H1 (cell line): ENCODE results near the gene ARID1B. TPM values are rescaled to one million over a fixed set of nuclear protein-coding genes. Genes with fewer than 3 reads are reported as not detected.

Experiments used
- CTCF ChIA-PET: fragments of 300-600 bp; sonication (Branson Sonifier 250); formaldehyde crosslinking; loops from one replicate; lab custom pipeline; 2021; ENCODE audit not compliant: partially characterized antibody; lab: Charles Lee
- POLR2A ChIA-PET: fragments of 300-600 bp; sonication (Branson Sonifier 250); formaldehyde crosslinking; loops from one replicate; lab custom pipeline; 2021; ENCODE audit warnings: inconsistent platforms; ENCODE audit not compliant: partially characterized antibody; lab: Charles Lee
- DNase-seq, 2 experiments: peaks; one replicate each; pipeline versions ENCODE4 v3.0.0 to v3.0.0-alpha.2; 2010 to 2022; ENCODE audit warnings: low spot score in 2 of 2, low read depth in 1 of 2, mixed read lengths in 1 of 2
- FAIRE-seq: peaks from 2 replicates; lab custom pipeline; 2011; peaks lifted over from hg19 to GRCh38; lab: Jason Lieb, UNC
- H2AFZ ChIP-seq: 2 replicates; pipeline ENCODE4 v1.8.1; 2012; ENCODE audit warnings: low read length, inconsistent platforms
- H2AK5ac ChIP-seq: 2 replicates; pipeline ENCODE4 v1.6.1; 2013; ENCODE audit warnings: low read depth, low read length
- H2BK120ac ChIP-seq: replicated peaks from 2 replicates; pipeline ENCODE3; 2013; ENCODE audit warnings: low read depth, low read length, inconsistent platforms
- H2BK12ac ChIP-seq: 2 replicates; pipeline ENCODE4 v1.6.1; 2013; ENCODE audit warnings: low read depth, low read length
- H2BK15ac ChIP-seq: 2 replicates; pipeline ENCODE4 v1.6.1; 2013; ENCODE audit warnings: low read length
- H2BK20ac ChIP-seq: 2 replicates; pipeline ENCODE4 v1.6.1; 2013; ENCODE audit warnings: low read length
- H2BK5ac ChIP-seq: 2 replicates; pipeline ENCODE4 v1.6.1; 2013; ENCODE audit warnings: low read depth, low read length
- H3K14ac ChIP-seq: 2 replicates; pipeline ENCODE4 v1.6.1; 2013; ENCODE audit warnings: inconsistent platforms; ENCODE audit not compliant: insufficient read length
- H3K18ac ChIP-seq: 2 replicates; pipeline ENCODE4 v1.6.1; 2013; ENCODE audit warnings: low read length; ENCODE audit errors: extremely low read depth
- H3K23ac ChIP-seq: 2 replicates; pipeline ENCODE4 v1.6.1; 2013; ENCODE audit warnings: inconsistent platforms; ENCODE audit not compliant: insufficient read length
- H3K23me2 ChIP-seq: 2 replicates; pipeline ENCODE4 v1.6.1; 2013; ENCODE audit warnings: low read depth, low read length
- H3K27ac ChIP-seq: 2 replicates; pipeline ENCODE4 v1.6.1; 2011; ENCODE audit warnings: low read depth, low read length, inconsistent platforms
- H3K27me3 ChIP-seq, 4 experiments: replicated peaks in 1 of 4; 1 replicate in 1 of 4; 2 replicates in 3 of 4; pipeline versions ENCODE4 v1.6.1 to v1.8.1; 2011 to 2013; ENCODE audit warnings: low read length in 3 of 4, mild to moderate bottlenecking in 3 of 4, inconsistent platforms in 2 of 4, mixed read lengths in 2 of 4, moderate library complexity in 1 of 4; ENCODE audit not compliant: control insufficient read depth in 3 of 4, insufficient read depth in 3 of 4; ENCODE audit errors: extremely low read depth in 1 of 4
- H3K36me3 ChIP-seq, 4 experiments: 2 replicates each; pipeline versions ENCODE4 v1.6.1 to v1.8.1; 2011 to 2013; ENCODE audit warnings: mild to moderate bottlenecking in 4 of 4, low read length in 3 of 4, moderate library complexity in 2 of 4, control low read depth in 1 of 4, inconsistent platforms in 1 of 4; ENCODE audit not compliant: insufficient read depth in 4 of 4, control insufficient read depth in 2 of 4
- H3K4ac ChIP-seq: replicated peaks from 2 replicates; pipeline ENCODE3; 2013; ENCODE audit warnings: low read length, low read depth, mixed read lengths, inconsistent platforms; ENCODE audit not compliant: insufficient read length
- H3K4me1 ChIP-seq, 4 experiments: replicated peaks in 1 of 4; 1 replicate in 1 of 4; 2 replicates in 3 of 4; pipeline versions ENCODE4 v1.6.1 to v1.8.1; 2011 to 2013; ENCODE audit warnings: low read length in 3 of 4, inconsistent platforms in 2 of 4, mixed read lengths in 1 of 4; ENCODE audit not compliant: insufficient read depth in 4 of 4, control insufficient read depth in 3 of 4
- H3K4me2 ChIP-seq, 2 experiments: 2 replicates each; pipeline versions ENCODE4 v1.6.1 to v1.8.1; 2011 to 2013; ENCODE audit warnings: low read depth in 2 of 2, low read length in 2 of 2, control low read depth in 1 of 2, inconsistent platforms in 1 of 2, mild to moderate bottlenecking in 1 of 2; ENCODE audit not compliant: insufficient read depth in 1 of 2
- H3K4me3 ChIP-seq, 4 experiments: fragments of 200-600, 300-600 bp in 1 of 4; sonication (generic), shearing (Covaris generic), sonication (Bioruptor Twin) in 1 of 4; 2 replicates each; pipeline versions ENCODE4 v1.5.1 to v1.8.1; 2011 to 2016; ENCODE audit warnings: low read length in 4 of 4, low read depth in 3 of 4, control low read depth in 2 of 4, inconsistent platforms in 2 of 4, mild to moderate bottlenecking in 2 of 4, mixed read lengths in 1 of 4, moderate library complexity in 1 of 4; ENCODE audit not compliant: insufficient read depth in 2 of 4; ENCODE audit errors: extremely low read depth in 1 of 4
- H3K56ac ChIP-seq: replicated peaks from 2 replicates; pipeline ENCODE3; 2013; ENCODE audit warnings: low read depth, mild to moderate bottlenecking, mixed read lengths, low read length, inconsistent platforms; ENCODE audit not compliant: insufficient read length
- H3K79me1 ChIP-seq: 2 replicates; pipeline ENCODE4 v1.6.1; 2013; ENCODE audit warnings: low read depth, low read length, control low read depth
- H3K79me2 ChIP-seq, 2 experiments: 2 replicates each; pipeline versions ENCODE4 v1.6.1 to v1.8.1; 2012 to 2013; ENCODE audit warnings: low read length in 2 of 2, mild to moderate bottlenecking in 2 of 2, inconsistent platforms in 1 of 2; ENCODE audit not compliant: insufficient read depth in 2 of 2, control insufficient read depth in 1 of 2
- H3K9ac ChIP-seq, 4 experiments: replicated peaks in 1 of 4; 1 replicate in 1 of 4; 2 replicates in 3 of 4; pipeline versions ENCODE4 v1.6.1 to v1.8.1; 2011 to 2013; ENCODE audit warnings: low read depth in 3 of 4, low read length in 3 of 4, control low read depth in 2 of 4, mild to moderate bottlenecking in 2 of 4, moderate library complexity in 2 of 4, inconsistent platforms in 1 of 4; ENCODE audit errors: extremely low read depth in 1 of 4
- H3K9me3 ChIP-seq, 2 experiments: 2 replicates each; pipeline versions ENCODE4 v1.6.1 to v1.8.1; 2012 to 2013; ENCODE audit warnings: mild to moderate bottlenecking in 2 of 2, moderate library complexity in 2 of 2, control low read depth in 1 of 2, inconsistent platforms in 1 of 2, low read depth in 1 of 2, low read length in 1 of 2, mixed read lengths in 1 of 2; ENCODE audit not compliant: insufficient read depth in 2 of 2
- H4K20me1 ChIP-seq, 2 experiments: replicated peaks in 1 of 2; 2 replicates each; pipeline versions ENCODE3 to v1.8.1; 2011 to 2013; ENCODE audit warnings: inconsistent platforms in 2 of 2, low read length in 2 of 2, mild to moderate bottlenecking in 1 of 2; ENCODE audit not compliant: insufficient read depth in 2 of 2, control insufficient read depth in 1 of 2
- H4K5ac ChIP-seq: 2 replicates; pipeline ENCODE4 v1.6.1; 2013; ENCODE audit warnings: low read length, low read depth, mixed read lengths, inconsistent platforms; ENCODE audit not compliant: insufficient read length
- H4K8ac ChIP-seq: 2 replicates; pipeline ENCODE4 v1.8.0; 2013; ENCODE audit warnings: mild to moderate bottlenecking, moderate library complexity, low read length, inconsistent platforms; ENCODE audit not compliant: insufficient read depth; ENCODE audit errors: extremely low read depth
- H4K91ac ChIP-seq: replicated peaks from 2 replicates; pipeline ENCODE3; 2013; ENCODE audit warnings: low read length, mixed read lengths, inconsistent platforms; ENCODE audit not compliant: insufficient read length
- CBX8 ChIP-seq: fragments of 300-800, 300-1000 bp; sonication (generic); IDR thresholded peaks from 2 replicates; pipeline ENCODE4 v1.7.1; 2016; ENCODE audit warnings: low read depth, low read length, borderline replicate concordance
- CTBP2 ChIP-seq: IDR thresholded peaks from 2 replicates; pipeline ENCODE4 v1.7.0; 2011; ENCODE audit warnings: borderline replicate concordance, mild to moderate bottlenecking, moderate library complexity, mixed read lengths, low read length; ENCODE audit not compliant: insufficient read depth, insufficient read length
- SIX5 ChIP-seq: IDR thresholded peaks from 2 replicates; pipeline ENCODE4 v1.6.1; 2011; ENCODE audit warnings: mild to moderate bottlenecking, low read depth, low read length
- TAF7 ChIP-seq: optimal IDR thresholded peaks from 2 replicates; pipeline ENCODE3; 2011; ENCODE audit warnings: low read depth, mild to moderate bottlenecking, inconsistent platforms, low read length, moderate library complexity, borderline replicate concordance
- TBP ChIP-seq: IDR thresholded peaks from 2 replicates; pipeline ENCODE4 v1.6.1; 2011; ENCODE audit warnings: low read depth, low read length, improper control_type of control experiment
- WGBS, 2 experiments: shearing (Covaris generic) in 1 of 2; methylation state at CpG; one replicate each; pipeline versions ENCODE4 v1.1.6 to v1.1.7; 2013 to 2015; ENCODE audit warnings: low lambda C conversion rate in 2 of 2, mixed read lengths in 2 of 2, inconsistent platforms in 1 of 2, low coverage in 1 of 2, missing lambda C conversion rate in 1 of 2; ENCODE audit not compliant: insufficient replicate concordance in 2 of 2, insufficient coverage in 1 of 2, insufficient read length in 1 of 2; ENCODE audit errors: extremely low coverage in 1 of 2, missing lambda C conversion rate in 1 of 2; 5-methylcytosine and 5-hydroxymethylcytosine counted together
- polyA plus RNA-seq, 7 experiments: library from polyadenylated mRNA; depleted of rRNA in 3 of 7; stranded (reverse) in 5 of 7; unstranded in 2 of 7; fragments of >200 nt in 5 of 7; fragments of 200-250 nt in 2 of 7; gene quantifications; 1 replicate in 5 of 7; 2 replicates in 1 of 7; 4 replicates in 1 of 7; pipeline versions ENCODE4 v1.2.1 to v1.2.3, GENCODE V29; 2011 to 2013; ENCODE audit warnings: missing spikeins in 2 of 7, mixed read lengths in 2 of 7
- total RNA-seq: library from RNA; stranded (reverse); fragmentation: NEBNext Ultra II Directional; extraction: Animal tissue kit (Norgen Biotek cat#: 25700); gene quantifications from 2 replicates; pipeline ENCODE4 v1.2.1, GENCODE V29; 2021
- TF ChIP-seq, protein P1 (sequence below), 3 experiments: IDR thresholded peaks; 1 replicate in 2 of 3; 2 replicates in 1 of 3; pipeline versions ENCODE4 v1.5.1 to v1.6.1; 2011; ENCODE audit warnings: low read length in 3 of 3, mild to moderate bottlenecking in 3 of 3, inconsistent platforms in 2 of 3, low read depth in 1 of 3, moderate library complexity in 1 of 3; ENCODE audit not compliant: insufficient read depth in 1 of 3; ENCODE audit errors: control extremely low read depth in 1 of 3

Gene ARID1B
- total and polyA plus RNA-seq, 2 of the 8 experiments (the other 6 are each of a cell fraction or from before 2014, with no cell fraction given), result 24.3 to 70.3 TPM

GRCh38 chr6:157050537-157051265 is 273.5 kb downstream of the ARID1B start:
- H2BK5ac ChIP-seq, result no peak overlapping the region
- no peak for DNase-seq
- H3K56ac ChIP-seq, result no peak overlapping the region
- H3K23me2 ChIP-seq, result no peaks in the 10 kb centered on the region
- ChIA-PET CTCF (interaction anchor here (1.7 kb wide), 1 partner anchor 16 kb away, joined by 7 read pairs; no protein-coding TSS in a partner anchor), POLR2A (no interaction called here)
- no peak overlapping the region for H3K4ac ChIP-seq
- H2BK20ac ChIP-seq, result no peak overlapping the region
- peaks cover 0 to 2% of the 10 kb centered on the region in 2 experiments for H4K20me1 ChIP-seq
- H4K5ac ChIP-seq, result no peak overlapping the region
- no peak overlapping the region for H3K9ac ChIP-seq
- no peak overlapping the region for H2BK120ac ChIP-seq
- H2BK12ac ChIP-seq, result no peak overlapping the region
- H2AK5ac ChIP-seq, result no peak overlapping the region
- H3K27ac ChIP-seq, result no peak overlapping the region
- 81 to 100% methylated on average over 3 to 8 of the region's 8 CpGs for WGBS, 2 experiments
- peaks cover 0 to 7% (median 3%) of the 10 kb centered on the region in 4 experiments; a peak in 3 of 7 replicates for H3K4me1 ChIP-seq
- no peak overlapping the region for H3K4me2 ChIP-seq
- H3K27me3 ChIP-seq, result no peaks in the 10 kb centered on the region
- no peak overlapping the region for H4K8ac ChIP-seq
- no peak overlapping the region for H4K91ac ChIP-seq
- no peaks in the 10 kb centered on the region for H3K79me1 ChIP-seq
- no peak overlapping the region for H3K14ac ChIP-seq
- FAIRE-seq, result no peak
- no peak overlapping the region for H3K4me3 ChIP-seq
- H3K18ac ChIP-seq, result no peak overlapping the region
- no peak overlapping the region for H2AFZ ChIP-seq
- peaks cover 2 to 6% of the 10 kb centered on the region in 2 experiments; a peak in 2 of 4 replicates for H3K9me3 ChIP-seq
- H3K79me2 ChIP-seq, result peaks cover under 1 to 64% of the 10 kb centered on the region in 2 experiments; a peak in 3 of 4 replicates
- H2BK15ac ChIP-seq, result no peak overlapping the region
- H3K23ac ChIP-seq, result no peak overlapping the region
- H3K36me3 ChIP-seq, result no peaks in the 10 kb centered on the region
- TF ChIP-seq TBP (no peak), SIX5 (no peak), TAF7 (no peak), CBX8 (no peak), CTBP2 (no peak)
- TF ChIP-seq, protein P1, sequence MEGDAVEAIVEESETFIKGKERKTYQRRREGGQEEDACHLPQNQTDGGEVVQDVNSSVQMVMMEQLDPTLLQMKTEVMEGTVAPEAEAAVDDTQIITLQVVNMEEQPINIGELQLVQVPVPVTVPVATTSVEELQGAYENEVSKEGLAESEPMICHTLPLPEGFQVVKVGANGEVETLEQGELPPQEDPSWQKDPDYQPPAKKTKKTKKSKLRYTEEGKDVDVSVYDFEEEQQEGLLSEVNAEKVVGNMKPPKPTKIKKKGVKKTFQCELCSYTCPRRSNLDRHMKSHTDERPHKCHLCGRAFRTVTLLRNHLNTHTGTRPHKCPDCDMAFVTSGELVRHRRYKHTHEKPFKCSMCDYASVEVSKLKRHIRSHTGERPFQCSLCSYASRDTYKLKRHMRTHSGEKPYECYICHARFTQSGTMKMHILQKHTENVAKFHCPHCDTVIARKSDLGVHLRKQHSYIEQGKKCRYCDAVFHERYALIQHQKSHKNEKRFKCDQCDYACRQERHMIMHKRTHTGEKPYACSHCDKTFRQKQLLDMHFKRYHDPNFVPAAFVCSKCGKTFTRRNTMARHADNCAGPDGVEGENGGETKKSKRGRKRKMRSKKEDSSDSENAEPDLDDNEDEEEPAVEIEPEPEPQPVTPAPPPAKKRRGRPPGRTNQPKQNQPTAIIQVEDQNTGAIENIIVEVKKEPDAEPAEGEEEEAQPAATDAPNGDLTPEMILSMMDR (IDR thresholded peaks at IDR 0.05; ENCODE audit: control extremely low read depth in 1 of 3, insufficient read depth in 1 of 3, low read depth in 1 of 3, low read length in 3 of 3), result no peak
